C4-2B (cell line): ENCODE measurements around the gene GPR26.

Source experiments
- ZFX ChIP-seq: fragments of 450-650 bp; IDR thresholded peaks from 2 replicates; pipeline ENCODE4 v1.6.1; 2017
- TF ChIP-seq, protein P1 (sequence below): fragments of 450-650 bp; conservative IDR thresholded peaks from 2 replicates; pipeline ENCODE4 v1.5.1; 2017; ENCODE audit warnings: mild to moderate bottlenecking

GRCh38 chr10:123726381-123726780 is 60.2 kb downstream of the GPR26 start:
- TF ChIP-seq, protein P1, sequence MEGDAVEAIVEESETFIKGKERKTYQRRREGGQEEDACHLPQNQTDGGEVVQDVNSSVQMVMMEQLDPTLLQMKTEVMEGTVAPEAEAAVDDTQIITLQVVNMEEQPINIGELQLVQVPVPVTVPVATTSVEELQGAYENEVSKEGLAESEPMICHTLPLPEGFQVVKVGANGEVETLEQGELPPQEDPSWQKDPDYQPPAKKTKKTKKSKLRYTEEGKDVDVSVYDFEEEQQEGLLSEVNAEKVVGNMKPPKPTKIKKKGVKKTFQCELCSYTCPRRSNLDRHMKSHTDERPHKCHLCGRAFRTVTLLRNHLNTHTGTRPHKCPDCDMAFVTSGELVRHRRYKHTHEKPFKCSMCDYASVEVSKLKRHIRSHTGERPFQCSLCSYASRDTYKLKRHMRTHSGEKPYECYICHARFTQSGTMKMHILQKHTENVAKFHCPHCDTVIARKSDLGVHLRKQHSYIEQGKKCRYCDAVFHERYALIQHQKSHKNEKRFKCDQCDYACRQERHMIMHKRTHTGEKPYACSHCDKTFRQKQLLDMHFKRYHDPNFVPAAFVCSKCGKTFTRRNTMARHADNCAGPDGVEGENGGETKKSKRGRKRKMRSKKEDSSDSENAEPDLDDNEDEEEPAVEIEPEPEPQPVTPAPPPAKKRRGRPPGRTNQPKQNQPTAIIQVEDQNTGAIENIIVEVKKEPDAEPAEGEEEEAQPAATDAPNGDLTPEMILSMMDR: no peak
- no peak for TF ChIP-seq ZFX
